Testis (tissue), 2 donors: ENCODE results near the gene CAMTA1.

ENCODE experiments used
- POLR2A ChIP-seq: fragments of 450-650 bp; IDR thresholded peaks from one replicate; pipeline ENCODE4 v1.6.1; 2017; ENCODE audit warnings: antibody characterized with exemption, mild to moderate bottlenecking, moderate library complexity
- TF ChIP-seq, protein P1 (sequence below), 3 experiments: fragments of 450-650 bp in 2 of 3; fragments of 200-600 bp in 1 of 3; sonication (generic) in 1 of 3; IDR thresholded peaks; one replicate each; pipeline ENCODE4 v1.5.1; 2016 to 2019; ENCODE audit warnings: antibody characterized with exemption in 3 of 3, mild to moderate bottlenecking in 2 of 3, moderate library complexity in 1 of 3

- TF ChIP-seq, protein P1, sequence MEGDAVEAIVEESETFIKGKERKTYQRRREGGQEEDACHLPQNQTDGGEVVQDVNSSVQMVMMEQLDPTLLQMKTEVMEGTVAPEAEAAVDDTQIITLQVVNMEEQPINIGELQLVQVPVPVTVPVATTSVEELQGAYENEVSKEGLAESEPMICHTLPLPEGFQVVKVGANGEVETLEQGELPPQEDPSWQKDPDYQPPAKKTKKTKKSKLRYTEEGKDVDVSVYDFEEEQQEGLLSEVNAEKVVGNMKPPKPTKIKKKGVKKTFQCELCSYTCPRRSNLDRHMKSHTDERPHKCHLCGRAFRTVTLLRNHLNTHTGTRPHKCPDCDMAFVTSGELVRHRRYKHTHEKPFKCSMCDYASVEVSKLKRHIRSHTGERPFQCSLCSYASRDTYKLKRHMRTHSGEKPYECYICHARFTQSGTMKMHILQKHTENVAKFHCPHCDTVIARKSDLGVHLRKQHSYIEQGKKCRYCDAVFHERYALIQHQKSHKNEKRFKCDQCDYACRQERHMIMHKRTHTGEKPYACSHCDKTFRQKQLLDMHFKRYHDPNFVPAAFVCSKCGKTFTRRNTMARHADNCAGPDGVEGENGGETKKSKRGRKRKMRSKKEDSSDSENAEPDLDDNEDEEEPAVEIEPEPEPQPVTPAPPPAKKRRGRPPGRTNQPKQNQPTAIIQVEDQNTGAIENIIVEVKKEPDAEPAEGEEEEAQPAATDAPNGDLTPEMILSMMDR (IDR thresholded peaks at IDR 0.05) = no peak
- no peak for TF ChIP-seq POLR2A
These were observed 1001.5 kb downstream of the CAMTA1 start for GRCh38 chr1:7786795-7787194.
